Smooth muscle cell (in vitro differentiated cells): ENCODE results near the gene ZNF3. TPM values are rescaled to one million over a fixed set of nuclear protein-coding genes. Genes with fewer than 3 reads are reported as not detected.

Source experiments
- DNase-seq: peaks from one replicate; lab custom pipeline; 2025; ENCODE audit not compliant: unreplicated experiment; lab: John Stamatoyannopoulos, UW
- H2AFZ ChIP-seq: fragments of 200-600 bp; sonication (generic); 2 replicates; pipeline ENCODE4 v1.6.0; 2016; ENCODE audit warnings: antibody characterized with exemption, low read depth, mild to moderate bottlenecking
- H3F3A ChIP-seq: fragments of 200-600 bp; sonication (generic); 2 replicates; pipeline ENCODE4 v1.6.0; 2017; ENCODE audit warnings: antibody characterized with exemption, low read depth
- H3K27ac ChIP-seq: fragments of 200-600 bp; sonication (generic); 2 replicates; pipeline ENCODE4 v1.5.1; 2016; ENCODE audit warnings: low read depth, mild to moderate bottlenecking
- H3K27me3 ChIP-seq: fragments of 200-600 bp; sonication (generic); 2 replicates; pipeline ENCODE4 v1.6.1; 2016; ENCODE audit warnings: low read depth, mild to moderate bottlenecking
- H3K36me3 ChIP-seq: fragments of 200-600 bp; sonication (generic); 2 replicates; pipeline ENCODE4 v1.5.1; 2016; ENCODE audit warnings: low read depth
- H3K4me1 ChIP-seq: fragments of 200-600 bp; sonication (generic); 2 replicates; pipeline ENCODE4 v1.5.1; 2016; ENCODE audit warnings: low read depth
- H3K4me2 ChIP-seq: fragments of 200-600 bp; sonication (generic); 2 replicates; pipeline ENCODE4 v1.6.0; 2016; ENCODE audit warnings: mild to moderate bottlenecking
- H3K4me3 ChIP-seq: fragments of 200-600 bp; sonication (generic); 2 replicates; pipeline ENCODE4 v1.5.1; 2016; ENCODE audit warnings: mild to moderate bottlenecking
- H3K79me2 ChIP-seq: fragments of 200-600 bp; sonication (generic); 2 replicates; pipeline ENCODE4 v1.6.0; 2016; ENCODE audit warnings: low read depth, mild to moderate bottlenecking
- H3K9ac ChIP-seq: fragments of 200-600 bp; sonication (generic); 2 replicates; pipeline ENCODE4 v1.6.0; 2016; ENCODE audit warnings: low read depth
- H3K9me3 ChIP-seq: fragments of 200-600 bp; sonication (generic); replicated peaks from 2 replicates; pipeline ENCODE4 v1.5.1; 2016; ENCODE audit warnings: low read depth
- H4K20me1 ChIP-seq: fragments of 200-600 bp; sonication (generic); 2 replicates; pipeline ENCODE4 v1.6.0; 2016; ENCODE audit warnings: low read depth
- CTCF ChIP-seq: fragments of 200-600 bp; sonication (generic); IDR thresholded peaks from 2 replicates; pipeline ENCODE4 v1.5.1; 2017; ENCODE audit warnings: borderline replicate concordance, mild to moderate bottlenecking, antibody characterized with exemption; ENCODE audit not compliant: insufficient read depth, poor library complexity, severe bottlenecking
- WGBS: methylation state at CpG from one replicate; pipeline ENCODE4 v1.1.7; 2016; ENCODE audit warnings: low lambda C conversion rate; 5-methylcytosine and 5-hydroxymethylcytosine counted together
- polyA plus RNA-seq: library from polyadenylated mRNA; unstranded; fragments of >200 nt; fragmentation: Nextera tagmentation; extraction: Ambion mirVana; gene quantifications from 2 replicates; pipeline ENCODE4 v1.2.1, GENCODE V29; 2016
- total RNA-seq: library from RNA; depleted of rRNA; stranded (reverse); fragments of >200 nt; gene quantifications from 2 replicates; pipeline ENCODE4 v1.2.3, GENCODE V29; 2014

ZNF3 gene
- total and polyA plus RNA-seq, 2 experiments from 2014 or later: 21.6 to 22.0 TPM

- no peaks in the 10 kb centered on the region for H3K36me3 ChIP-seq
- H3F3A ChIP-seq: peaks cover 10% of the 10 kb centered on the region
- H3K27me3 ChIP-seq: no peaks in the 10 kb centered on the region
- H3K9me3 ChIP-seq: no peaks in the 10 kb centered on the region
- H3K4me2 ChIP-seq: no peak overlapping the region
- H3K4me1 ChIP-seq: no peaks in the 10 kb centered on the region
- no peaks in the 10 kb centered on the region for H3K79me2 ChIP-seq
- DNase-seq: no peak
- no peak overlapping the region for H2AFZ ChIP-seq
- no peak overlapping the region for H3K4me3 ChIP-seq
- TF ChIP-seq CTCF: no peak
- 84% methylated on average over 6 of the region's 6 CpGs for WGBS
- H3K27ac ChIP-seq: no peak overlapping the region
- no peak overlapping the region for H3K9ac ChIP-seq
- H4K20me1 ChIP-seq: no peaks in the 10 kb centered on the region
These were observed 36.8 kb downstream of the ZNF3 start for GRCh38 chr7:100044718-100045117.

- no peak overlapping the region for H3K4me2 ChIP-seq
- H3K36me3 ChIP-seq: no peaks in the 10 kb centered on the region
- no peaks in the 10 kb centered on the region for H3K9me3 ChIP-seq
- no peak overlapping the region for H3K9ac ChIP-seq
- WGBS: 92% methylated on average over 7 of the region's 7 CpGs
- DNase-seq: no peak
- no peaks in the 10 kb centered on the region for H3K79me2 ChIP-seq
- H3K27me3 ChIP-seq: no peaks in the 10 kb centered on the region
- H3K27ac ChIP-seq: no peak overlapping the region
- peaks cover 5% of the 10 kb centered on the region for H3F3A ChIP-seq
- no peaks in the 10 kb centered on the region for H3K4me1 ChIP-seq
- no peak overlapping the region for H2AFZ ChIP-seq
- H4K20me1 ChIP-seq: no peaks in the 10 kb centered on the region
- no peak overlapping the region for H3K4me3 ChIP-seq
- TF ChIP-seq CTCF: no peak
These were observed 40.9 kb downstream of the ZNF3 start for GRCh38 chr7:100040575-100040974.

GRCh38 chr7:100038326-100038725, 43.2 kb downstream of the ZNF3 start:
- no peak overlapping the region for H3K4me3 ChIP-seq
- H3K36me3 ChIP-seq: peaks cover 17% of the 10 kb centered on the region
- no peak for TF ChIP-seq CTCF
- peaks cover 13% of the 10 kb centered on the region for H3F3A ChIP-seq
- H2AFZ ChIP-seq: no peak overlapping the region
- H3K4me1 ChIP-seq: no peaks in the 10 kb centered on the region
- no peaks in the 10 kb centered on the region for H3K79me2 ChIP-seq
- 89% methylated on average over 7 of the region's 7 CpGs for WGBS
- no peaks in the 10 kb centered on the region for H3K27me3 ChIP-seq
- no peaks in the 10 kb centered on the region for H4K20me1 ChIP-seq
- no peak overlapping the region for H3K4me2 ChIP-seq
- H3K9me3 ChIP-seq: no peaks in the 10 kb centered on the region
- no peak overlapping the region for H3K27ac ChIP-seq
- no peak overlapping the region for H3K9ac ChIP-seq
- no peak for DNase-seq

GRCh38 chr7:100035876-100036275, 45.6 kb downstream of the ZNF3 start:
- Histone ChIP-seq H3F3A (peaks cover 7% of the 10 kb centered on the region), H3K79me2 (peaks cover 4% of the 10 kb centered on the region), H3K4me2 (no peak overlapping the region), H2AFZ (no peak overlapping the region), H3K9ac (no peak overlapping the region), H4K20me1 (no peaks in the 10 kb centered on the region), H3K9me3 (no peaks in the 10 kb centered on the region), H3K36me3 (peaks cover 21% of the 10 kb centered on the region), H3K4me1 (no peaks in the 10 kb centered on the region), H3K27ac (peak overlapping the region; percentile 67), H3K27me3 (no peaks in the 10 kb centered on the region), H3K4me3 (no peak overlapping the region)
- DNase-seq: no peak
- WGBS: 90% methylated on average over 6 of the region's 6 CpGs
- no peak for TF ChIP-seq CTCF
